ENCODE results near the gene SETBP1.

Gene SETBP1

DNA sequence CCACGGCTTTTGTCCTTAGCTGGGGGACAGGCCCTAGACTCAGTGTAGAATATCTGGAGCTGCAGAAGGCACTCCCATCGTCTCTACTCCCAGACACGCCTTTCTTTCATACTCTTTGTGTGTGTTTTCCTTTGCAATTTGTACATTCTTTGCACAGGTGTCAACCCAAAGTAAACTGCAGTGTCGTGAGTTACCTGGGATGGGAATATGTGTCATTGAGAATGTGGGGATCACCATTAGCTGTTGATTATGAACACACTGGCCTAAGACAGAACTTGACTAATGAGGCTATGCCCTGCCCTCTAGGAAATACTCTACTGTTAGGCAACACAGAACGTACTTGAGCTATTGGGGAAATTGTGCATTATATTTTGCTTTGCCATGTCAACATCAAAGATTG, 233.3 kb downstream of the SETBP1 start:
- DNase-seq: no peak

DNA sequence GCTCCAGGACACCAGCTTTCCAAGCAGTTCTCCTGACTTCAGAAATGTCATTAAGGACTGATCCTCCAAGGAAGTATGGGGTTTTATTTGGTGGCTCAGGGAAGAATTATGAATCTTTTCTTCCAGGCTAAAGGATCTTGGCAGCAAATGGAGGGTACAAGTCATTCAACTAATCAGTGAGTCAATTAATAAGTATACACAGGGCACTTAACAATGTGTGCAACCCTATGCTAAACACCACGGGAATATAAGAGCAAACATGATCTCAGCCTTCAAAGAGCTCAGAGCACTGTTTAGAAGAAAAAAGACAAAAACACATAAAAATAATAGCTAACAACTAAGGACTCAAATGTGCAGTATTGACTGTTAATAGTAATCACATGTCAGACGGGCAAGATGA, 234.5 kb downstream of the SETBP1 start:
- no peak for DNase-seq

DNA sequence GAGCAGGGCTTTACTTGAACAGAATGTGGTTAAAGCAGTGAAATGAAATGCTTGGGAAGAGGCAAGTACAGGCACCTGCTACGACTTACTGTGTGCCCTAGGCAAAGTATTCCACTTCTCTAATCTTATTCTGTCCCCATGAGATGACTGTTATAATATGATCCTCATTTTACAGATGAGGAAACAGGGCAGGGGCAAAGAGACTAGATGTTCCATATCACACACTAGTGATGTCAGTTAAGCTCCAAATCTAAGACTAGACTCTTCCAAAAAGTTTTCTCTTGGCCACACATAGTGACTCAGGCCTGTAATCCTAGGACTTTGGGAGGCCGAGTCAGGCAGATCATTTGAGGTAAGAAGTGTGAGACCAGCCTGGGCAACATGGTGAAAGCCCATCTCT, 235.0 kb downstream of the SETBP1 start:
- no peak for DNase-seq

DNA sequence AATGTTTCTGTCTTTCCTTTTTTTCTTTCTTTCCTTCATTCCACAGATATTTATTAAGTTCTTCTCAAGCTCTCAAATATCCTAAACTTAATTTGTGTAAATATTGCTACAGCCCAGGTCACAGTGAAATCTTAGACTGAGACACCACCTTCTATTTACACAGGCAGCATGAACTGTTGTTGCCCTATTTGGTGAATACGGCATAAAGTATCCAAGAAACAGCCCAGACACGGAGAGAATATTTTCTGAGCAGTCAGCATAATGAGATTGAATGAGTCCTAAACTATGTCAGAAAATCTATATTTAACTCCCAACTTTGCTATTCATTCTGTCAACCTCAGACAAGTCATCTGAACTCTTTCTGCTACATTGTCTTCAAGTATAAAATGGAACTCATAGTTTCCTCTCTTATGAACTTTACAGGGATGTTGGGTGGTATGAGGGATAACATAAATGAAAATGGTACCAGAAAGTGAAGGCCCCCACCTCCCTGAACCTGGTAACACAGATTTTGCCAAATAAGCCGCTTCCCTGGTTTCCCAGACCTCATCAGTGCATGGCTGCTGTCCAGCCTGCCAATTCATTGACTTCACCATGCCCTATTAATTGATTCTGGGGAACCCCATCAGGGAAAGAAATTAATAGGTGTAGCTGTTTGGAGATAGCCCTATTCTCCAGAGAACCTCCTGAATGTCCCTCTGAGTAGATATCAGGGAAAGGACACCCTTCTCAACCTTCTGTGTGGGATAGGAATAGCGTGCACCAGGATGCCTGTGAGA, 235.9 kb downstream of the SETBP1 start:
- DNase-seq: no peak

DNA sequence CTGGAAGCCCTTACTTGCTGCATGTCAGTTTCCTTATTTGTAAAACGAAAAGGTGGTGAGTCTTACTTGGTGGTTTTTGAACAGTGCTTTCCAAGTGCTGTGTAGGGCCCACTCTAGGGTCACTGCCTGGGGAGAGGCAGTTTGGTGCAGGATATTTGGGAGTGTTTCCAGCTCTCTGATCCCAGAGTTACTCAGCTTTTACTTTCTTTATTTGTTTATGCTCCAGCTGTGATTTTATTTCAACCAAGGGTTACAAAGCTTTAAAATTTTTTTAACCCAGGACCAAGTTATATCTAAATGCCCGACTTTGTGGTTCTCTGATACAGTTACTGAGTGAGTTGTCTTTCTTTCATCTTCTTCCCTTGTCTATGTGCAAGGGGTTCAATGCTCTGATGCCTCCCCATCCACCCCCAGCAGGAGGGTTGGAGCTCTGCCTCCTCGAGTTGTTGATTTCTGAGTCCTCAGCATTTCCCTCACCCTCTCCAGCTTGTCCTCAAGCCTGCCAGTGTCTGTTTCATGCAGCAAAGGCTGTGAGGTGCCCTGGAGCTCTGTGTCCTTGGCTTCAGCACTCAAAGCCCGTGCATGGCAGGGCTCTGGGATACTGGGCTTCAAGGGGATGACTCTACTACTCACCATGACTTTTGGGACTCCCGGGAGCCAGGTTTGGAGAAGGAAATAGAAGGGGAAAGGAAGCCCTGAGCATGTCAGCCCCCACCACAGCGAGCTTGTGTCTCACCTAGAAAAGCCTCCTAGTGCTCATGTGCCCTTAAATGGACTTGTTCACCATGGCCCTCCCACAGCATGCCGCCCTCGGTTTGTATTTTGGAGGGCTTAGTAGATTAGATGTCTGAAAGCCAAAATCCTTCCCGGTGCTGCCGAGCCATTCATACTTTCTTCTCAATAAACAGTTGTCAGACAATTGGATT, 236.8 kb downstream of the SETBP1 start:
- DNase-seq: no peak

DNA sequence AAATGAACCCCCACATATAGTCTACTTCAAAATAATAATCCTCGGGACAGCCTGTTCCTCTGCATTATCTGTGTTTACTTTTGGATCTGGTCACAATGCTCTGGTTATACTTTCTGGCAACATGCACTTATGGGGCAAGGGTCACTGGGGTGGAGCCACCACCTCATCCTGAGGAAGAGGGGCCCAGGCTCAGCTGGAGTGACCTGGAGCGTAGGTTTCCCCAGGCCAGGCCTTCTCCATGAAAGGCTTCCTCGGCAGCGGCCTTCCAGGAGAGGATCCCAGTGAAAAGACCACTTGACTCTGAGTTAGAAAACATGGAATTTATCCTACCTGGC, 237.4 kb downstream of the SETBP1 start:
- DNase-seq: no peak

DNA sequence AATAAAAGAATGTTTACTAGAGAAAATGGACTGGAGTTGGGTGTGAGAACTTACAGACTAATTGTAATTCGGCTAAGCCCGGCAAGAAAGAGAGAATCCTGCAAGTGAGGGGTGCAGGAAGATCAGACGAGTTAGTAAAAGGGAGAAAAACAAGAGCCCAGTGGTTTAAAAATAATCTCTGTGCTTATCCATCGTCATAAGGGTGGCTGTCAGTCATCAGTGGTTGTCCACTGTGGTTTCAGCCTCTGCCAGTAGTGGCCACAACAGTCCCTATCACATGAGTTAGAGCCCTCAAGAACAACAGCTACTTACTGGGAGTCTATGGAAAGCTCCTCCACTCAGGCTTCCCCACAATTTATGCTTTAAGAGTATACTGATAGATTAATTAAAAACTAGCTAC, 239.8 kb downstream of the SETBP1 start:
- DNase-seq: no peak

DNA sequence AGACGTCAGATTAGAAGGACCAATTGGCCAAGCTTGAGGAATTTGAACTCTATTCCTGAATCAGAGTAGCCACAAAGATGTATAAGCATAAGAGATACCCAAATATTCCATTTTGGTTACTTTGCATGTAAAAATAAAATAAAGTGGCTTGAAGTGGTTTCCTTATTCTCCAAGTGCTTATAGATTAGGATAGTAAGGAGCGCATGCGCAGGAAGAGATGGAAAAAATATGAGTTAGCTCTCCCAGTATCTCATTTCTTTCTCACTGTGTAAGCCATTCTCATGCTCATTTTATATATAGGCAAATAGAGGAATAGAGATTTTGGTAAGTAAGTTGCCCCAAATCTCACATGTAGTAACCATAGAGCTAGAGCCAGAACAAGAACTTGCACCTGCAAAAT, 241.3 kb downstream of the SETBP1 start:
- no peak for DNase-seq

DNA sequence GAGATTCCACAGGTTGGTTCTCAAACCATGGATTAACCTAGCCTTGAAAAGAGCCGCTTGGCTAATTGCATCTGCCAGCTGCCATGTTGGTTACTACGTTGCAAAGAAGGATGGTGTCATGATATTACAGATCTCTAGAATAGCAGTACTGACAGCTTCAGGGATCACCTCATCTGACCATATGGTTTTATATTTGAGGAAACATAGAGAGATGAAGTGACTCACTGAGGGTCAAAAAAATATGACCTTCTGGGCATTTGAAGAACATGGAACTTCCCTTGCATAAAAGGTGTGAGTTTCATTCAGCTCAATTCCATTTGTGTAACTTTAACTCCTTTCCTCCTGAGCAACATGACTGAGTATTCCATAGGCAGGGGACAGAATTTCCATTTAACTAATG, 242.3 kb downstream of the SETBP1 start:
- no peak for DNase-seq

DNA sequence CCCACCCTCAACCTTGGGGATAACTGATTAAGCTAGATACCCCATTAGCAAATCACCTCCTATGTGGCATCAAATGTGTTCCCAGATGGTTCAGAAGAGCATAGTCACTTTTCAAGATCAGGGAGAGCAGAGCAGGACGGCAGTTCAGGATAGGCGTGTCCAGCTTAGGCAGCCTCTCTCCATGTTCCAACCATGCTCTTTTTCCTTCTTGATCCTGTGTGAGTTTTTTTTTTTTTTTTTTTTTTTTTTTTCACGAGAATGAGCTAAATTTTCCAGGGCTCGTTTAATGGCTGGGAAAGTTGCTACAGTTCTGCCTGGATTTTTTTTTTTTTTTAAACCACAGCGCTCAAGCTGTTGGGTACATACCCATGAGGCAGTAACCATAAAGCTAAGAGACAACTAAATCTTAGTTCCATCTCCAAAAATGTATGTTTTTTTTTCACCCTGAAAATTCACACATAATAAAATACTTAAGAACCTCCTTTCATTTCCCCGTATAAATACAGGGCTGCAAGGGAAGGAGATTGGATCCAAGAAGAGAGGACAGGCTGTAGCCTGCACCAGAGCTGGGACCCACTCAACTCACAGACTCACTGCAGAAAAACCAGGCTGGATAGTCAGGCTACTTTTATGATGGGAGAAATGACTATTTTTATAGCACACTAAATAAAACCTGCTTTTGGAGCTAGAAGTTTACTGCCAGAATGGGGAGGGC, 244.3 kb downstream of the SETBP1 start:
- DNase-seq: no peak

DNA sequence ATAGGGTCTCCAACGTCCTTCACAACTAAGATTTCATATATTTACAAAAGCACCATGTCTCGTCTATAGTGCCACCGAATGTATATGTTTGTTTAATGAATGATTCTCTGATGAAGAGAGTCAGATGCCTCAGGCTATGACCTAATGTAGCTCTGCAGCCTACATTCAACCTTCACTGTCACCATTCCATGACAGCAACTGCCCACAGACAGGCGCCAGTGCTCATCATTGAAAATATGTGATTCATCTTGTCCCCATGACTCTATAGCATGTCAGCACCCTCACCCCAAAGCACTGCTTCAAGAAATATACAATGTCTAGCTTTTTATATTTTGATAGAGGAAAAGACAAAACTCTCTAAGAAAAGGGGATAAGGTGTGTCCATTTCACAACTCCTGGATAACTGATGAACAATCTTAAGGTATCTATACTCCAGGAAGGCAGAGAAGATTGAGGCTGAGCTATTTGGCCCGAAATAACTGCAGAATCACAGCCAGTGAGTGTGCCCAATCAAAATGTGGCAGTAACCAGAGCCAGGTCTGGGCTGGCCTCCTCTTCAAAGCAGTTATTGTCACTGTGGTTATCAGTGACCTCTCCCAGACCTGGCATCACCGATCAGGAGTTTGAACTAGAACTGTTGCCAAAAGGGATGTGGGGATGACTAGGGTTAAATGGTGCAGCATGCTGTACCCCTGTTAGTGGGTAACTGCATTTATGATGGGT, 246.6 kb downstream of the SETBP1 start:
- DNase-seq: no peak

DNA sequence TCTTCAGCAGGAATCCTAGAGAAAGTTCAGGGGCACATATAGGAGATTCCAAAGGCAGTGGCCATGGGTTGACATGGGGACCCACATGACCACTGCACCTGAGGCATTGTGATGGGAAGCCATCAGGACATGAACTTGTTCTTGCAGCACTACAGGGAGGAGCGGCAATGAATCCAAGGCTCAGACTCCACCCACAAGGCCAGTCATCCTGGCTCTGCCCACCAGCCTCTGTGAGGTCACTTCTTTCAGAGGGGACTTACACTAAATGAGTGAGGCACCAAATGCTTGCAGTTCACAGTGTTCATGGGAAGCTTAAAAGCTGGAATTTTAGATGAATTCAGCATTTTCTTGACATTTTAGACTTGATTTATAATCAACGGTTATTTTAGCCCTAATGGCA, 254.2 kb downstream of the SETBP1 start:
- no peak for DNase-seq

DNA sequence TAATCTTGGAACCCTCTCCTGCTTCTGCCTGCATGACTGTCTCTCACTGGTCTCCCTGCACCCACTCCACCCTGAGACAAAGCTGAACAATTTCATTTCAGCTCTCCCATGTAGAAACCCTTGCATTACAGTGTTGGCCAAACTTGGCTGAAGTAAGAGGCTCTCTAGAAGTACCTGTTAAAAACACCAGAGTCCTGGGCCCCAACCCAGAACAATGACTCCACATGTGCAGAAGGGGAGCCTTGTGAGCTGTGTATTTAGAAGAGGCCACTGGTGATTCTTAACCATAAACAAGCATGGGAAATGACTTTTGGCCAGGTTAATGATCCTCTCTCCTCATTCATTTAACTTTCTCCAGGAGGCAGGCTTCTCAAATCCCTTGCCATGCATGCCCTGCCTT, 254.8 kb downstream of the SETBP1 start:
- DNase-seq: no peak

DNA sequence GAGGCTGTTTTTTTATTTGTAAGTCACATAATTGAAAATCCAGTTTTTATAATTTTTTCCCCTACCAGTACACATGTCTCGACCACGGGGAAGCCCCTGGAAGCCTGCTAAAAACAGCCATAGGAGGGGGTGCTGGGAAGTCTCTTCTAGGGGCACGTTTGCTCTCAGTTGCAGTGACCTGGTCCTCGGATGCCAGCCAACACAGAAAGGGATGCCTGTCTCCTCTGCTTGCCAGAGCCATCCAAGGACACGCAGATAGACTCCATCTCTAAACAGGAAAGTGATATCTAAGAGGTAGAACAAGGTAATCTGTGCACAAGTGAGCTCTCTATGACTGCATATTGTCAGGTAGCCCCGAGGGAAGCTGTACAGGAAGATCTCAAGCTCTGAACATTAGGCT, 255.8 kb downstream of the SETBP1 start:
- DNase-seq: no peak

DNA sequence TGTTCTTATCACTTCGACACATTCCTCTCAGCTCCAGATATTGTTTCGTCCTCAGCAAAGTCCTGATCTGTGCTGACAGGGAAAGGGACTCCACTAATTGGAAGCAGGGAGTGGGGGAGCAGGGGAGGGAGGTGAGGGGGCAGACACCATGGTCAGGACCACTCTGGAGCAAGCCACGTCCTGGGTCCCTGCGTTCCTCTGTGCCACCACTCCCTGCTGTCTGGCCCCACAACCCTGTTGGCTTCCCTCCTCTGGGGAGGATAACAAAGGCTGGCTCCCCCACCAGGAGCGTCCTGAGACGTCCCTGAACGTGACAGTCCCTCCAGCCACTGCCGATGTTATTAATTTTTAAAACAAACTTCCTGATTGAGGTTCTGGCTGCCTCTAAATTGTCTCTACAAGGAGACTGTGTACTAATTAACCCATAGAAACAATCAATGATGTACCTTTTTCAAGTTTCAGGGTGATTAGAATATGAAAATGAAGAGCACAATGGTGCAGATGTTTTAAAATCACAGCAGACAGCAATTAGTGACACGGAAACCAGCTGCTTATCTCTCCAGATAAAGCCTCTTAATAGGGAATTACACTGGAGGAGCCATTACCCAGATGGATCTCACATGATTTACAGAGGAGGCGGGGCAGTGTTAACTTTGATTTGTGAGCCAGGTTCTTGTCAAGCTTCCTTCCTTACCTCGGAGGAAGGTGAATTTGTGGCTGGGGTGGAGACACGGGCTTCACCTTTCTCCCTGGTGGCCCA, 257.5 kb downstream of the SETBP1 start:
- peak; percentile 76 for DNase-seq

DNA sequence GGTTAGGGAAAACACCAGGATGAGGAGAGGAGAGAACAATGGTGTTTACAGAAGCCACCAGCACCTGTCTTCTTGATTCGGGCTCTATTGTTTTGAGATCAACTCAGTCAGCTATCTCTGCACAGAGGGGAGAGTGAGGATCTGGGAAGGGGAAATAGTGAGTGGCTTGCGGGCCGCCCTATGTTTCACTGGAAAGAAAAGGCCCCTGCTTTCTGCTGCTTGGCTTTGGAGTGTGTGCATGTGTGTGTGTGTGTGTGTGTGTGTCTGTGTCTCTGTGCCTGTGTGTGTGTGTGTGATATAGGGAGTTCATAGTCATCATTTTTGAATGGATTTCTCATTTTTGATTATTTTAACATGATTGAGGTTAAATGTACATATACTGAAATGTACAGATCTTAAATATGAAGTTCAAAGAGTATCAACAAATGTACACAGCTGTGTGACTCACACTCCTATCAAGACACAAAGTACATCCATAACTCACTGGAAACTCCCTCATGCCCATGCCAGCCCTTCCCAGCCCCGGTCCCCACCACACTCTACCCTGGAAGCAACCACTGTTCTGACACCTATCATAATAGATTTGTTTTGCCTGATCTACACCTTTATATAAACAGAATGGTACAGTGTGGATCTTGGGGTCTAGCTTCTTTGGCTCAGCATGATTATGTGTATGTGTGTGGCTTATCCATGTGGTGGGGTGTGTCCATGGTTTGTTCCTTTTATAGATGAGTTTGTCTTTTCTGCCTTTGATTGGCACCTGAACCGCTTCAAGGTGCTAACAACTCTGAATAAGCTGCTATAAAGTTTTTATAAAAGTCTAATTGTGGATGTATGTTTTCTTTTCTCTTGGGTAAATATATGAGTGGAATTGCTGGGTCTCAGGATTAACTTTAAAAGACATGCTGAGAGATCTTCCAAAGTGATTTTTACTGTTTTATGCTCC, 258.3 kb downstream of the SETBP1 start:
- DNase-seq: no peak

DNA sequence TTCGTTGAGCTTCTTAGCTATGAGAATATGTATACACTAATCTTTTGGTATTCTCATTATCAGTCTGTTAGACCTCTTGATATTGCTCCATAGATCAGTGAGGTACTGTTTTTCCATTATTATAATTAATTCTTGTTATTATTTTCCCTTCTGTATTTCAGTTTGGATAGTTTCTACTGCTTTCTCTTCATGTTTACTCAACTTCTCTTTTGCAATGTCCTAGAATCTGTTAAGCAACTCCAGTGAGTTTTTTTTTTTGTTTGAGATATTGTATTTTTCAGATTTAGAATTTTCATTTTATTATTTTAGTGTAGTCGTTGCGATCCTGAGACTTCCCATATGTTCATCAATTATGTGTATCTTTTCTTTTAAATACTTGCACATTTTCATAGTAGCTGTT, 260.8 kb downstream of the SETBP1 start:
- DNase-seq: no peak

DNA sequence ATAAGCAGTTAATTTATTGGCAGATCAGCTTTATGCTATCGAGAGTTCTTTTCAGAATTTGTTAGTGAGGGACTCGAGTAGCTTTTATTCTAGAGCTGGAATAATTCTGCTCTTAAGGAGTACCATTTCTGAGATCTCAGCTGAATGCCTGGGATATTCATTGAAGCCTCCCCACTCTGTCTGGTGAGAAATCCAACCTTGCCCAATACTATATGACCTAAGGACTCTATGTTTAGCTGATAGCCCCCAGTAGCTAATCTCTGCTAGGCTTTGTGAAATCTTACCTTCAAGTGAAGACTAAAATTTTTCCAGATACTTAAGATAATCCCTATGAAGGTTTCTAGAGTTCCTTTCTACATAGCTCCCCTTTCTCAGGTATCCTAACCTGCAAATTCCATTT, 261.4 kb downstream of the SETBP1 start:
- DNase-seq: no peak

DNA sequence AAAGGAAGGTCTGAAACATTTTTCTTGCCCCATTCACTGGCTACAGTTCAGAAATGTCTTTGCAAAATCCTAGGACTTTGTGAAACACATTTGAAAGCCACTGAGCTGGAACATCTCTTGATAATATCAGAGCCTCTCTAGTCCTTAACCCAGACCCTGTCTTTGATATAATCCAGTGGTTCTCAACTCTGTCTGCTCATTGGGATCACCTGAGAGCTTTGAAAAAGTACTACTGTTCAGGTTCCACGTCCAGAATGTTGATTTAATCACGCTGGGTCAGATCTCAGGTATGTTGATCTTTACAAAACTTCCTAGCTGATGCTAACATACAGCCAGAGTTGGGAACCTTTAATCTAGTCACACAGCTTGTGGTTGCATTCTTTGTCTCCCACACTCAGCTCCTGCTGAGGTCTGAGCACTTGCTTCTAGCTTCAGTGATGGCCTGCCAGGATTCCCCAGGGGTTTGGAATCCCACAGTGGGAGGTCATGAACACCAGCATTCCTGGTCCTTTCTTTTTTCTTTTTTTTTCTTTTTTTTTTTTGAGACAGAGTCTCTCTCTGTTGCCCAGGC, 262.7 kb downstream of the SETBP1 start:
- peak; percentile 30 for DNase-seq

DNA sequence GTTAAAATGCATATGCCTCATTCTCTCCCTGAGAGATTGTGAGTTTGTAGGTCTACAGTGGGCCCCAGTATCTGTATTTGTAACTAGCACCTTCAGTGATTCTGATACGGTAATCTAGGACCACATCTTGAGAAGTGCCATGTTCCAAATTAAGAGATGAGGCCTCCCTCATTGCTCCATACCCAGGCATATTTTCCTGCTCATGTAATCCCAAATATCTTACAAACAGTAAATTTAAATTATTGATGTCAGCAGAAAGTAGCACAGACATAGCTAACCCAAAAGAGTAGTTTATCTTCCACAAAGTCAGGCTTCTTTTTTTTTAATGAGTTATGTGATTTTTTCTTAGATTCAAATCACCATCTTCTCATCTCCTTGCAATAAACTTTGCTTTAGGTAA, 263.8 kb downstream of the SETBP1 start:
- DNase-seq: no peak

Measured in eye (tissue), 1 donor.